ENCODE measurements around the gene VSIG10L2. TPM values are rescaled to one million over a fixed set of nuclear protein-coding genes. Genes with fewer than 3 reads are reported as not detected.

Gene VSIG10L2
- total RNA-seq, 1 donor from 2014 or later: not detected

- Histone ChIP-seq H3K36me3 (ENCODE audit: insufficient read depth, low read length) (no peaks in the 10 kb centered on the region), H3K4me2 (ENCODE audit: low read length) (no peak overlapping the region), H3K9me3 (ENCODE audit: insufficient read depth, low read depth, low read length) (no peaks in the 10 kb centered on the region), H3K79me2 (ENCODE audit: insufficient read depth, low read length) (no peaks in the 10 kb centered on the region), H3K9ac (ENCODE audit: low read length) (no peak overlapping the region), H3K4me3 (ENCODE audit: insufficient read depth, low read depth, low read length) (no peak overlapping the region), H2AFZ (ENCODE audit: low read depth, low read length) (no peak overlapping the region), H3K4me1 (ENCODE audit: insufficient read depth, low read length) (no peaks in the 10 kb centered on the region), H4K20me1 (ENCODE audit: insufficient read depth, low read length) (no peaks in the 10 kb centered on the region), H3K27me3 (ENCODE audit: insufficient read depth, low read length) (peaks cover 4% of the 10 kb centered on the region), H3K27ac (ENCODE audit: low read depth, low read length) (no peak overlapping the region)
- Mint-ChIP-seq H3K27me3 (ENCODE audit: low read depth, unreplicated experiment) (peaks cover 4% of the 10 kb centered on the region), H3K27ac (ENCODE audit: unreplicated experiment) (no peak overlapping the region), H3K4me3 (ENCODE audit: unreplicated experiment) (no peak overlapping the region), H3K9me3 (ENCODE audit: unreplicated experiment) (no peaks in the 10 kb centered on the region), H3K36me3 (ENCODE audit: low read depth, unreplicated experiment) (no peaks in the 10 kb centered on the region), H3K4me1 (ENCODE audit: low read depth, unreplicated experiment) (no peaks in the 10 kb centered on the region)
- FAIRE-seq (no peak), DNase-seq (ENCODE audit: low read depth) (no peak)
- no peak for TF ChIP-seq EZH2 (IDR thresholded peaks at IDR 0.05; ENCODE audit: insufficient read depth, low read length)
- TF ChIP-seq, protein P1, sequence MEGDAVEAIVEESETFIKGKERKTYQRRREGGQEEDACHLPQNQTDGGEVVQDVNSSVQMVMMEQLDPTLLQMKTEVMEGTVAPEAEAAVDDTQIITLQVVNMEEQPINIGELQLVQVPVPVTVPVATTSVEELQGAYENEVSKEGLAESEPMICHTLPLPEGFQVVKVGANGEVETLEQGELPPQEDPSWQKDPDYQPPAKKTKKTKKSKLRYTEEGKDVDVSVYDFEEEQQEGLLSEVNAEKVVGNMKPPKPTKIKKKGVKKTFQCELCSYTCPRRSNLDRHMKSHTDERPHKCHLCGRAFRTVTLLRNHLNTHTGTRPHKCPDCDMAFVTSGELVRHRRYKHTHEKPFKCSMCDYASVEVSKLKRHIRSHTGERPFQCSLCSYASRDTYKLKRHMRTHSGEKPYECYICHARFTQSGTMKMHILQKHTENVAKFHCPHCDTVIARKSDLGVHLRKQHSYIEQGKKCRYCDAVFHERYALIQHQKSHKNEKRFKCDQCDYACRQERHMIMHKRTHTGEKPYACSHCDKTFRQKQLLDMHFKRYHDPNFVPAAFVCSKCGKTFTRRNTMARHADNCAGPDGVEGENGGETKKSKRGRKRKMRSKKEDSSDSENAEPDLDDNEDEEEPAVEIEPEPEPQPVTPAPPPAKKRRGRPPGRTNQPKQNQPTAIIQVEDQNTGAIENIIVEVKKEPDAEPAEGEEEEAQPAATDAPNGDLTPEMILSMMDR (IDR thresholded peaks at IDR 0.05; ENCODE audit: insufficient read depth, low read depth, low read length): no peak
Observed at GRCh38 chr11:125950178-125950490, 4.3 kb downstream of the VSIG10L2 start.

DNA sequence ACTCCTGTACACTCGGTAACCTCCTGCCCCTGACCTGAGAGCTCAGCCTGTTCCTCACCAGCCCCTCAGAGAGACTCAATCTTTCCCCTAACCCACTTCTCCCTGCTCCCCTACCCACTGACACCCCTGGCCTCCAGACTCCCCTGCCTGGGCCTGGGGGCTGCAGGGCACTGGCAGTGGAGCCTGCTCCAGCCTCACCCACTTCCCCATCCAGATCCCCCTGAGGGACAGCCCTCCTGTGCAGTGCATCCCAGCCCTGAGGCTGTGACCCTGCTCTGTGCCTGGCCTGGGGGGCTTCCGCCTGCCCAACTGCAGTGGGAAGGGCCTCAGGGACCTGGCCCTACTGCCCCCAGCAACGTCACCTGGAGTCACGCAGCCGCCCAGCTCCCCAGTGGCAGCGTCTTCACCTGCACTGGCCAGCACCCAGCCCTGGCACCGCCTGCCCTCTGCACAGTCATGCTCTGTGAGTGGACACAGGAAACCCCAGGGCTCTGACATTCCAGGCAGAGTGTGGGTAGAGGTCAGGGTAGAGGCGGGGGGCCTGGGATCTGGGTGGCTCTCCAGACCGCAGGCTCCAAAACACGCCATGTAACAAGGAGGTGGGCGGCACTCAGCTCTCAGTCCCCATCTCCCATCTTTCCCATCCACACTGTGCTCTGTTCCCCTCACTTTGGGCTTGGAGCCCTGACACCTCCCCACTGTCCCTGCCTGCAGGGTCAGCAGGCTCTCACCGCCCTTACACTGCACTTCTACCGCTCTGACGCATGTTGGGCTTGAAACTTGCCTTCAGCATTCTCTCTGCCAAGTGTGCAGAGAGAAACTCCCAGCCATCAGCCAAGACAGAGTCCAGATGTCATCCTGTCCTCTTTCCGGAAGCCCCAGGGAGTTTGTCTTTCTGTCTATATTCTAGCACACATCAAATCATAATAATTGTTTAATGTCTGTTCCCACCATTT is 5.1 kb downstream of the VSIG10L2 start:
- Mint-ChIP-seq H3K4me3 (ENCODE audit: unreplicated experiment) (no peak overlapping the region), H3K36me3 (ENCODE audit: low read depth, unreplicated experiment) (peaks cover 1% of the 10 kb centered on the region), H3K4me1 (ENCODE audit: low read depth, unreplicated experiment) (no peaks in the 10 kb centered on the region), H3K9me3 (ENCODE audit: unreplicated experiment) (no peaks in the 10 kb centered on the region), H3K27ac (ENCODE audit: unreplicated experiment) (no peak overlapping the region), H3K27me3 (ENCODE audit: low read depth, unreplicated experiment) (peaks cover 4% of the 10 kb centered on the region)
- Histone ChIP-seq H3K27me3 (ENCODE audit: insufficient read depth, low read length) (peaks cover 4% of the 10 kb centered on the region), H3K36me3 (ENCODE audit: insufficient read depth, low read length) (no peaks in the 10 kb centered on the region), H3K79me2 (ENCODE audit: insufficient read depth, low read length) (no peaks in the 10 kb centered on the region), H4K20me1 (ENCODE audit: insufficient read depth, low read length) (no peaks in the 10 kb centered on the region), H3K4me3 (ENCODE audit: insufficient read depth, low read depth, low read length) (no peak overlapping the region), H3K4me1 (ENCODE audit: insufficient read depth, low read length) (no peaks in the 10 kb centered on the region), H2AFZ (ENCODE audit: low read depth, low read length) (no peak overlapping the region), H3K27ac (ENCODE audit: low read depth, low read length) (no peak overlapping the region), H3K4me2 (ENCODE audit: low read length) (no peak overlapping the region), H3K9ac (ENCODE audit: low read length) (no peak overlapping the region), H3K9me3 (ENCODE audit: insufficient read depth, low read depth, low read length) (no peaks in the 10 kb centered on the region)
- DNase-seq (ENCODE audit: low read depth) (no peak), FAIRE-seq (no peak)
- TF ChIP-seq, protein P1 (IDR thresholded peaks at IDR 0.05; ENCODE audit: insufficient read depth, low read depth, low read length): no peak

GRCh38 chr11:125951731-125952130 is 5.9 kb downstream of the VSIG10L2 start:
- no peak overlapping the region for H3K9ac ChIP-seq (ENCODE audit: low read length)
- H3K4me1 ChIP-seq (ENCODE audit: insufficient read depth, low read length): no peaks in the 10 kb centered on the region
- no peak overlapping the region for H3K4me3 Mint-ChIP-seq (ENCODE audit: unreplicated experiment)
- FAIRE-seq (no peak), DNase-seq (ENCODE audit: low read depth) (no peak)
- H3K36me3 ChIP-seq (ENCODE audit: insufficient read depth, low read length): no peaks in the 10 kb centered on the region
- peaks cover 1% of the 10 kb centered on the region for H3K9me3 Mint-ChIP-seq (ENCODE audit: unreplicated experiment)
- peaks cover 4% of the 10 kb centered on the region for H3K27me3 ChIP-seq (ENCODE audit: insufficient read depth, low read length)
- no peak for TF ChIP-seq EZH2 (IDR thresholded peaks at IDR 0.05; ENCODE audit: insufficient read depth, low read length)
- TF ChIP-seq, protein P1 (IDR thresholded peaks at IDR 0.05; ENCODE audit: insufficient read depth, low read depth, low read length): no peak
- H3K79me2 ChIP-seq (ENCODE audit: insufficient read depth, low read length): no peaks in the 10 kb centered on the region
- H2AFZ ChIP-seq (ENCODE audit: low read depth, low read length): no peak overlapping the region
- no peak overlapping the region for H3K4me3 ChIP-seq (ENCODE audit: insufficient read depth, low read depth, low read length)
- no peak overlapping the region for H3K4me2 ChIP-seq (ENCODE audit: low read length)
- peaks cover 2% of the 10 kb centered on the region for H3K36me3 Mint-ChIP-seq (ENCODE audit: low read depth, unreplicated experiment)
- H3K27ac Mint-ChIP-seq (ENCODE audit: unreplicated experiment): no peak overlapping the region
- H3K27ac ChIP-seq (ENCODE audit: low read depth, low read length): no peak overlapping the region
- peaks cover 4% of the 10 kb centered on the region for H3K27me3 Mint-ChIP-seq (ENCODE audit: low read depth, unreplicated experiment)
- H4K20me1 ChIP-seq (ENCODE audit: insufficient read depth, low read length): no peaks in the 10 kb centered on the region
- peaks cover 7% of the 10 kb centered on the region for H3K4me1 Mint-ChIP-seq (ENCODE audit: low read depth, unreplicated experiment)
- no peaks in the 10 kb centered on the region for H3K9me3 ChIP-seq (ENCODE audit: insufficient read depth, low read depth, low read length)

All from astrocyte (in vitro differentiated cells and primary cell).